ENCODE results near the gene CADPS2. TPM values are rescaled to one million over a fixed set of nuclear protein-coding genes. Genes with fewer than 3 reads are reported as not detected.

Gene CADPS2
- polyA plus RNA-seq, 1 donor (not counting 4 experiments of a cell fraction or from before 2014, with no cell fraction given) = 0.35 TPM

DNA sequence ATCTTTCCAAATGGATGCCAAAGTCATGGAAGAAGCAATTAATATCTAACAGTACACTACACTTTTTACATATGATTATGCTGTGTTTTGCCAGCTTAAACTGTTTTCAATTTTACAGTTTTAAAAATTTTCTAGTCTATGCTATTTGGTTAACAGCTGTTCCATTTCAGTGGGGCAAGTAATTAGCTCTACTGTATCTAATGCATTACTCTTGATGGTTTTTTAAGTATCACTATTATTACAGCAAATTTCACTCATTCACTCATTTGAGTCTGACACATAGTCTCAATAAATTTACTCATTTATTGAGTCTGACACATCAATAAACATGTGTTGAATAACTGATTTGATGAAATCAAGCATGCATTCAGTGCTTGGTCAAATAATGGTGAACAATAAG is 343.1 kb downstream of the CADPS2 start:
- no peak for FAIRE-seq

DNA sequence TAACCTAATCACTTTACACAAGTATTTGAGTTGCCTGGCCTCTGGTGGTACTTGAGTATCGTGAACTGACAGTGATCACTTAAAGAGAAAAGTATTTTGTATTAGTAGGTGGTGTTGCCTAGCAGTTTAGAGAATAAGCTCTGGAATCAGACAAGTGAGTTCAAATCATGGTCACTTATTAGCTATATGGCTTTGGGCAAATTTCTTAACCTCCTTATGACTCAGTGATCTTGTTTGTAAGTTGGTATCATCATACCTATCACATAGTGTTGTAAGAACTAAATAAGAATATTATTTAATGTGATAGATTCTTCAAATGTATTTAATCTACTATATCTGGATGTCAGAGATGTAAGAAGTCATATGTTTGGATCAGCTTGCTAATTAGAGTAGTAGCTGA is 351.2 kb downstream of the CADPS2 start:
- DNase-seq (ENCODE audit: low read depth, low spot score) = no peak
- dilution Hi-C loops (cut with MboI; ENCODE audit: extremely low pct_ligation_motif_present, low sequenced_read_pairs) = no loop called here
- no peaks in the 10 kb centered on the region for H3K27me3 ChIP-seq (ENCODE audit: control insufficient read depth, extremely low read depth, insufficient read depth, low read length)

More for the DNA sequence above, 343.1 kb downstream of the CADPS2 start:
- dilution Hi-C loops (cut with MboI; ENCODE audit: extremely low pct_ligation_motif_present, low sequenced_read_pairs) = no loop called here
- no peaks in the 10 kb centered on the region for H3K4me1 ChIP-seq (ENCODE audit: control insufficient read depth, extremely low read depth, insufficient read depth, low read length)
- H4K20me1 ChIP-seq (ENCODE audit: control insufficient read depth, extremely low read depth, insufficient read depth, low read length) = no peaks in the 10 kb centered on the region
- no peaks in the 10 kb centered on the region for H3K79me2 ChIP-seq (ENCODE audit: control insufficient read depth, insufficient read depth, low read length)
- H3K36me3 ChIP-seq (ENCODE audit: control insufficient read depth in 2 of 2, extremely low read depth in 1 of 2, insufficient read depth in 2 of 2, low read length in 2 of 2) = no peaks in the 10 kb centered on the region
- no peaks in the 10 kb centered on the region for H3K27me3 ChIP-seq (ENCODE audit: control insufficient read depth, extremely low read depth, insufficient read depth, low read length)
- no peaks in the 10 kb centered on the region for H3K9me1 ChIP-seq (ENCODE audit: control insufficient read depth, extremely low read depth, insufficient read depth, low read length)
- no peak overlapping the region for H3K9ac ChIP-seq (ENCODE audit: control insufficient read depth, extremely low read depth, insufficient read depth, low read length)
- no peak overlapping the region for H3K27ac ChIP-seq (ENCODE audit: control insufficient read depth, insufficient read depth, low read length)
- no peaks in the 10 kb centered on the region for H3K9me3 ChIP-seq (ENCODE audit: control insufficient read depth, low read depth, low read length)
- H3K4me3 ChIP-seq (ENCODE audit: control insufficient read depth in 2 of 3, extremely low read depth in 1 of 3, insufficient read depth in 2 of 3, low read depth in 1 of 3, low read length in 3 of 3) = no peak overlapping the region
- no peak overlapping the region for H2AFZ ChIP-seq (ENCODE audit: control insufficient read depth, low read length)
- DNase-seq (ENCODE audit: low read depth, low spot score) = no peak
- no peak overlapping the region for H3K4me2 ChIP-seq (ENCODE audit: control insufficient read depth, extremely low read depth, insufficient read depth, low read depth, low read length)
- TF ChIP-seq EZH2 (IDR thresholded peaks at IDR 0.05; ENCODE audit: low read length) = no peak
- TF ChIP-seq, protein P1, sequence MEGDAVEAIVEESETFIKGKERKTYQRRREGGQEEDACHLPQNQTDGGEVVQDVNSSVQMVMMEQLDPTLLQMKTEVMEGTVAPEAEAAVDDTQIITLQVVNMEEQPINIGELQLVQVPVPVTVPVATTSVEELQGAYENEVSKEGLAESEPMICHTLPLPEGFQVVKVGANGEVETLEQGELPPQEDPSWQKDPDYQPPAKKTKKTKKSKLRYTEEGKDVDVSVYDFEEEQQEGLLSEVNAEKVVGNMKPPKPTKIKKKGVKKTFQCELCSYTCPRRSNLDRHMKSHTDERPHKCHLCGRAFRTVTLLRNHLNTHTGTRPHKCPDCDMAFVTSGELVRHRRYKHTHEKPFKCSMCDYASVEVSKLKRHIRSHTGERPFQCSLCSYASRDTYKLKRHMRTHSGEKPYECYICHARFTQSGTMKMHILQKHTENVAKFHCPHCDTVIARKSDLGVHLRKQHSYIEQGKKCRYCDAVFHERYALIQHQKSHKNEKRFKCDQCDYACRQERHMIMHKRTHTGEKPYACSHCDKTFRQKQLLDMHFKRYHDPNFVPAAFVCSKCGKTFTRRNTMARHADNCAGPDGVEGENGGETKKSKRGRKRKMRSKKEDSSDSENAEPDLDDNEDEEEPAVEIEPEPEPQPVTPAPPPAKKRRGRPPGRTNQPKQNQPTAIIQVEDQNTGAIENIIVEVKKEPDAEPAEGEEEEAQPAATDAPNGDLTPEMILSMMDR (optimal IDR thresholded peaks at IDR 0.05 in 1 of 3, IDR thresholded peaks at IDR 0.05 in 1 of 3, conservative IDR thresholded peaks at IDR 0.05 in 1 of 3; ENCODE audit: extremely low read depth in 1 of 3, insufficient read depth in 2 of 3, low read length in 3 of 3) = no peak

More for the DNA sequence above, 351.2 kb downstream of the CADPS2 start:
- H3K9me1 ChIP-seq (ENCODE audit: control insufficient read depth, extremely low read depth, insufficient read depth, low read length) = no peaks in the 10 kb centered on the region
- no peak for FAIRE-seq
- no peaks in the 10 kb centered on the region for H3K4me1 ChIP-seq (ENCODE audit: control insufficient read depth, extremely low read depth, insufficient read depth, low read length)
- H3K36me3 ChIP-seq (ENCODE audit: control insufficient read depth in 2 of 2, extremely low read depth in 1 of 2, insufficient read depth in 2 of 2, low read length in 2 of 2) = no peaks in the 10 kb centered on the region
- no peak overlapping the region for H2AFZ ChIP-seq (ENCODE audit: control insufficient read depth, low read length)
- H3K79me2 ChIP-seq (ENCODE audit: control insufficient read depth, insufficient read depth, low read length) = no peaks in the 10 kb centered on the region
- no peaks in the 10 kb centered on the region for H3K9me3 ChIP-seq (ENCODE audit: control insufficient read depth, low read depth, low read length)
- H3K27ac ChIP-seq (ENCODE audit: control insufficient read depth, insufficient read depth, low read length) = no peak overlapping the region
- no peak overlapping the region for H3K4me3 ChIP-seq (ENCODE audit: control insufficient read depth in 2 of 3, extremely low read depth in 1 of 3, insufficient read depth in 2 of 3, low read depth in 1 of 3, low read length in 3 of 3)
- H4K20me1 ChIP-seq (ENCODE audit: control insufficient read depth, extremely low read depth, insufficient read depth, low read length) = no peaks in the 10 kb centered on the region
- TF ChIP-seq EZH2 (IDR thresholded peaks at IDR 0.05; ENCODE audit: low read length) = no peak
- TF ChIP-seq, protein P1 (optimal IDR thresholded peaks at IDR 0.05 in 1 of 3, IDR thresholded peaks at IDR 0.05 in 1 of 3, conservative IDR thresholded peaks at IDR 0.05 in 1 of 3; ENCODE audit: extremely low read depth in 1 of 3, insufficient read depth in 2 of 3, low read length in 3 of 3) = no peak
- no peak overlapping the region for H3K9ac ChIP-seq (ENCODE audit: control insufficient read depth, extremely low read depth, insufficient read depth, low read length)
- no peak overlapping the region for H3K4me2 ChIP-seq (ENCODE audit: control insufficient read depth, extremely low read depth, insufficient read depth, low read depth, low read length)

Data from keratinocyte (primary cell).